WTC11 (cell line): Measurements from ENCODE around the gene INPP5A.

Source experiments
- ATF1 ChIP-seq: sonication (generic); formaldehyde crosslinking; IDR thresholded peaks from 2 replicates; pipeline ENCODE4 v1.8.1; 2023; ENCODE audit warnings: mild to moderate bottlenecking, moderate library complexity, missing genetic modification reagents
- CREM ChIP-seq: sonication (generic); formaldehyde crosslinking; IDR thresholded peaks from 2 replicates; pipeline ENCODE4 v1.8.1; 2022; ENCODE audit warnings: mild to moderate bottlenecking, missing genetic modification reagents, moderate library complexity
- CTCF ChIP-seq: fragments of 200-600 bp; IDR thresholded peaks from 2 replicates; pipeline ENCODE4 v1.8.0; 2022; ENCODE audit warnings: antibody characterized with exemption
- KAT7 ChIP-seq: sonication (generic); formaldehyde crosslinking; IDR thresholded peaks from 2 replicates; pipeline ENCODE4 v1.8.1; 2023; ENCODE audit warnings: missing genetic modification reagents, mild to moderate bottlenecking, borderline replicate concordance
- PRDM15 ChIP-seq: sonication (generic); formaldehyde crosslinking; IDR thresholded peaks from 2 replicates; pipeline ENCODE4 v1.8.0; 2022; ENCODE audit warnings: missing genetic modification reagents
- TEAD4 ChIP-seq: sonication (generic); formaldehyde crosslinking; IDR thresholded peaks from 2 replicates; pipeline ENCODE4 v1.8.0; 2022; ENCODE audit warnings: mild to moderate bottlenecking, missing genetic modification reagents
- ZBTB21 ChIP-seq: sonication (generic); formaldehyde crosslinking; IDR thresholded peaks from 2 replicates; pipeline ENCODE4 v1.8.1; 2023; ENCODE audit warnings: mild to moderate bottlenecking, missing genetic modification reagents, borderline replicate concordance

DNA sequence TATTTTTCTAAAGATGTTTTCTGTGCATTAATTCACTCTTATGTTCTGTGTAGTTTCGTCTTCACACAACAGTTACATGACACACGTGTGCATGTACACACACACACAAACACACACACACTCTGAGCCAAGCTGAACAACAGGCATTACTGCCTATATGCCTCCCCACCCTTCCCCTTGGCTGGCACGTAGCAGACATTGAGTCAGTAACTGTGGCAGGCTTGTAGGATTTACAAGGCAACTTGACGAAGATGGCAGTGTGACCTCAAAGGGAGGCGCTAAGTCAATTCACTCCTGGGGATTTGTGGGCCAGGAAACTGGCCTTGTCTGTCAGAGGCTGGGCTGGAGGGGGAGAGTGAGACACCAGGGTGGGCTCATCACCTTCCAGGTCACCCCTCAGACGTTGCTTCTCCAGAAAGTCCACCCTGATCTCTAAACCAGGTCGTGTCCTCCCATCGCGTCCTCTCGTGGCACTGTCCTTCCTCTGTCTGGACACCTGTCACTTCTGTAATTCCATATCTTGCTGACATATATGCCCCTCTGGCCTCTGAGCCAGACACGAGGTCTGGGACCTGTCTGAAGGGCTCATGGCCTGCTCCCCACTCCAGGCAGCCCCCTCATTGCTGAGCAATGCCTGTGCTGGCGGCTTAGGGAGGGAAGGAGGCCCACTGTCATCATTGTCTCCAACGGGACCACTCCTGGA, 41.1 kb upstream of the INPP5A start:
- TF ChIP-seq ATF1 (no peak), CTCF (no peak), TEAD4 (CRISPR knock-in tag) (no peak), CREM (CRISPR knock-in tag) (no peak), ZBTB21 (CRISPR knock-in tag) (no peak), PRDM15 (CRISPR knock-in tag) (no peak), KAT7 (CRISPR knock-in tag) (no peak)
